Activated T-helper 1 cell treated with Interleukin-2 at 50 U/mL for 16 hours (primary cell): ENCODE data around the gene ANO6.

Source experiments
- DNase-seq: peaks from one replicate; pipeline ENCODE4 v3.0.0-alpha.2; 2020; ENCODE audit warnings: low read depth

The ANO6 gene

DNA sequence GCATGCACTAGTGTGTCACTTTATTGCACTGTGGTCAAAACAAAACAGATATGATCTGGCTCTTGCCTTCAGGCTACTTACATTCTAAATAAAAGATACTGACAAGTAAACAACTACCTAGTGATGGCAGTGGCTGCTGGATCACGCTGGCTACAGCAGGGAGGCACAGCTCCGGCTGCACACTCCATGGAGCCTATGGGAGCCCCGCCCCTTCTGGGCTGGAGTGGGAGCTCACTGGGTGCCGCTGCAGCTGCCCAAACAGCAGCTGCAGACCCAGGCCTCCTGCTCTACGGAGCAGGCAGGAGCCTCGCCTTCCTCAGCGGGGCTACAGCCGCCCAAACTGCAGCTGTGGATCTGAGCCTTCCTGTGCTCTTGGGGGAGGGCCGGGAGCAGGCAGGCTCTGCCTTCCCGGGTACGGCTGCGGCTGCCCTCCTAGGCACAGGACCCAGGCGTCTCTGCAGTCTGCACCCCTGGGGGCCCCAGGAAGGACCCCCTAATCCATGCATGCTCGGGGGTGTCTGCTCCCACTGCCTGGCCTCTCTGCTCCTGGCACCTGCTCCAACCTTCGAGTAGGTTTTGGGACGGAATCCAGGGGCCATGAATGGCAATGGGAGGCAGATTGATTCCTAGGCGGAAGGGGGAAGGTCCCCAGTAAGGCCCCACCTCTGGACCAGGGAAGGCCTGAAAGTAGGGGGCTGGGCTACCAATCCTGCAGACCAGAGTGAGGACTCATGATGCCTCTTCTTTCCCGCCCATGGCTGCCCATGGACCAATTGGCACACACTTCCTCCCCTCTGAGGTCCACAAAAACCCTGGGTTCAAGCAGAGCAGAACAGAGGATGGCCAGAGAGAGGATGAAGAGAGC, 253.1 kb downstream of the ANO6 start:
- DNase-seq, result no peak

DNA sequence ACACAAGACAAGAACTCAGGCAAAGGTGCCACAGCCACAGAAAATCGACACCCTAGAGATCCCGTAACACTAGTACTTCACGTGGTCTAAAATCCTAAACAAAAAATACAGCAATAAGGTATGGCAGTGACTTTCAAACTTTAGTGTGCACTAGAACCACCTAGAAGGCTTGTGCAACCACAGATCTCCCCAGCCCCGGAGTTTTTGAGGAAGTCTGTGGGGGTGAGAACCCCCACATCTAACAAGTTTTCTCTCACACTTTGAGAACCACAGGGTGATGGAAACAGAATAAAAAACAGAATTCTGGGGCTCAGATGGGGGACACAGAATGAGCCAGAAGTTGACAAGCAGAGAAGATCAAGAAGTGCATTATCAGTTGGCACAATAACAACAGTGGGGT, 254.0 kb downstream of the ANO6 start:
- no peak for DNase-seq

DNA sequence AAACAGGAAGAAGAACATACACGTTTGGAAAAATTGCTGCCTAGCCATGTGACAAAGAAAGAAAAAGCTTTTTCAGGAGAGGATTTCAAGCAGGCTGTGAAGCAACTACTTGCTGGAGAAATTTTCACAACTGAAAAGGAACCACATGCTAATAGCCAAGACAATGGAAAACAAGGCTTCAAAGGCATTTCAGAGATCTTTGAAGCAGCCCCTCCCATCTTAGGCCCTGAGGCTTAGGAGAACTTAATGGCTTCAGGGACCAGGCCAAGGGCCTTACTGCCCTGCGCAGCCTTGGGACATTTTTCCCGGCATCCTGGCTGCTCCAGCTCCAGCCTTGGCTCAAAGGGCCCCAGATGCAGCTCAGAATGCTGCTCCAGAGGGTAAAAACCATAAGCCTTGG, 257.7 kb downstream of the ANO6 start:
- DNase-seq, result no peak

DNA sequence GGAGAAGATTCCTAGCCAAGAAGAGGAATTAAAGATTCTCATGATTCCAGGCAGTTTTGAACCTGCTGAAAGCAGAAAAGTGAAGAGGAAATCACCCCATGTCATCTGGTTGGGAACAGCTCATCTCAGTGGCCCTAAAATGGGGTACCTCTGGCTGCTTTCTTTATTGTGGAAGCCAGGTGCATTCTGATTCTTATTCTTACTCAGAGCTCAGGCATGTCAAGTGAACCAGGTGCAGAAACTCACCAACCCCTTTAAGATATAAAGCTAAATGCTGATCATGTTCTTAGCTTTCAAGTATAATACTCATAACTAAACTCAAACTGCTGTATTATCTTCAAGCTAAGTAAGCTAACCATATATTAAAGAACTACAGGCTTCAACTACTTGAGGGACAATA, 259.7 kb downstream of the ANO6 start:
- no peak for DNase-seq

DNA sequence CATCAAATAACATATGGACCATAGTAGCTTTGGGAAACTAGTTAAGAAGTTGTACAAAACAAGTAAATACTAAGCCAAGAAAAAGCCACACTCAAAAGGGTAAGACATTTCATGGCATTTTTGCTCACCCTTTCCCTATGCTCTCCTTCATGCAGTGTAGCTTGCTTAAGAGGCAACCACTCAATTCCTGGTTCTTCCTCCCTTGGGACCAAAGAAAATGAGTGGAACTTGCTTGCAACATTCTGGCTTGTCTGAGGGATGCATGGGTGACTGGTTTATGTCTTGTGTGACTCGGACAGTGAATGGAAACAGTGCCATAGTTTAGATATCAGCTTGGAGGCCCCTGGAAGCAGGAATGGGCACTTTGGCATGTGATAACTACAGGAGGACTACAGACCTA, 261.6 kb downstream of the ANO6 start:
- no peak for DNase-seq

DNA sequence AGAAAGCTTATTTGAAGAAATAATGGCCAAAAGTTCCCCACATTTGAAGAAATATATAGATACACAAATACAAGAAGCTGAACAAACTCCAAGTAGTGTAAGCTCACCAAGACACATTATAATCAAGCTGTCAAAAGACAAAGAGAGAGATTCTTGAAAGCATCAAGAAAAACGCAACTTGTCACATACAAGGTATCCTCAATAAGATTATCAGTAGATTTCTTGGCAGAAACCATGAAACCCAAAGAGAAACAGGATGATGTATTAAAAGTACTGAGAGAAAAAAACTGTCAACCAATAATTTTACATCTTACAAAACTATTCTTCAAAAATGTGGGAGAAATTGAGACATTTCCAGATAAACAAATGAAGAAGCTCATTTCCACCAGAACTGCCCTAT, 263.0 kb downstream of the ANO6 start:
- no peak for DNase-seq

DNA sequence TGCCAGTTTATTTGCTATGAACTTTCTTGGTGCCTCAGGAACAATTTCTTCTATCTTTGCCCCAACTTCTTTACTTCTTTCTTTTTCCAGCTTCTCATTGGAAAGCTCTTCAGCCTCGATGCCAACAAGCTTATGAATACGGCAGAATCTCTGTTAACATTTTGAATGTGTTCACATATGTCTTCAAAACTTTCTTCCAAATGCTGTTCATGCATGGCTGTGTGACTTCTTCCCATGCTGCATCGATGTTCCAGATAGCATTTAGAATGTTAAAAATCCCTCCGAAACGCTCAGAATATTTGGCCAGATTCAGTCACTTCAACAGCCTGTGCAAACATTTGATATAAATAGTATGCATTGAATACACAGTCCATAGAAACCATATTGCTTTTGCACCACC, 265.9 kb downstream of the ANO6 start:
- no peak for DNase-seq

DNA sequence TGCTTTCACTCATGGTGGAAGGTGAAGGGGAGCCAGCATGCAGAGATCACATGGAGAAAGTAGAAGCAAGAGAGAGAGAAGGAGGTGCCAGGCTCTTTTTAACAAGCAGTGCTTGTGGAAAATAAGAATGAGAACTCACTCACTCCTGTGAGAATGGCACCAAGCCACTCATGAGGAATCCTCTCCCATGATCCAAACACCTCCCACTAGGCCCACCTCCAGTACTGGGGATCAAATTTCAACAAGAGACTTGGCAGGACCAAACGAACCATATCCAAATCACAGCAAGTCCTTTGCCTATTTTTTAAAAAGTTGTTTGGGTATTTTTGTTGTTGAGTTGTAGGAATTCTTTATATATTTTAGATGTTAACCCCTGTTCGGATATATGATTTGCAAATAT, 267.7 kb downstream of the ANO6 start:
- DNase-seq, result no peak
